Skeletal muscle cell (primary cell): ENCODE measurements around the gene GABARAPL1.
"Not testable (repeated sequence)": the region's sequence is repeated elsewhere in the genome, so short reads cannot be mapped to it uniquely, and the experiment has no call there.

ENCODE experiments used
- DNase-seq: peaks from one replicate; pipeline ENCODE4 v3.0.0-alpha.2; 2010; ENCODE audit warnings: low read depth
- H3K4me3 ChIP-seq: 2 replicates; pipeline ENCODE4 v1.5.1; 2011; ENCODE audit warnings: low read depth, mild to moderate bottlenecking, control low read depth, low read length, moderate library complexity

The GABARAPL1 gene

GRCh38 chr12:10225426-10225825 is 12.7 kb downstream of the GABARAPL1 start:
- not testable (repeated sequence) for DNase-seq, H3K4me3 ChIP-seq

- no peak for DNase-seq
- no peak overlapping the region for H3K4me3 ChIP-seq
Measured at GRCh38 chr12:10226086-10226485, 13.4 kb downstream of the GABARAPL1 start.

- DNase-seq, result no peak
- H3K4me3 ChIP-seq, result no peak overlapping the region
Measured at GRCh38 chr12:10226731-10227130, 14.1 kb downstream of the GABARAPL1 start.

- no peak overlapping the region for H3K4me3 ChIP-seq
- DNase-seq, result no peak
Measured at GRCh38 chr12:10227648-10228047, 15.0 kb downstream of the GABARAPL1 start.

GRCh38 chr12:10234562-10234961 is 21.9 kb downstream of the GABARAPL1 start:
- no peak overlapping the region for H3K4me3 ChIP-seq
- DNase-seq, result no peak

- no peak for DNase-seq
- H3K4me3 ChIP-seq, result no peak overlapping the region
Measured at GRCh38 chr12:10235761-10236631, 23.3 kb downstream of the GABARAPL1 start.

- DNase-seq, result no peak
- H3K4me3 ChIP-seq, result no peak overlapping the region
Measured at GRCh38 chr12:10236720-10237119, 24.0 kb downstream of the GABARAPL1 start.

GRCh38 chr12:10238526-10238925 is 25.8 kb downstream of the GABARAPL1 start:
- no peak for DNase-seq
- H3K4me3 ChIP-seq, result no peak overlapping the region

GRCh38 chr12:10241290-10241689 is 28.6 kb downstream of the GABARAPL1 start:
- no peak for DNase-seq
- H3K4me3 ChIP-seq, result no peak overlapping the region

- H3K4me3 ChIP-seq, result no peak overlapping the region
- no peak for DNase-seq
Measured at GRCh38 chr12:10241727-10242126, 29.1 kb downstream of the GABARAPL1 start.

- DNase-seq, result no peak
- H3K4me3 ChIP-seq, result no peak overlapping the region
Measured at GRCh38 chr12:10242539-10242938, 29.9 kb downstream of the GABARAPL1 start.

- DNase-seq, result no peak
- H3K4me3 ChIP-seq, result no peak overlapping the region
Measured at GRCh38 chr12:10243818-10244520, 31.3 kb downstream of the GABARAPL1 start.

- no peak overlapping the region for H3K4me3 ChIP-seq
- no peak for DNase-seq
Measured at GRCh38 chr12:10247436-10248058, 34.9 kb downstream of the GABARAPL1 start.

- no peak for DNase-seq
- H3K4me3 ChIP-seq, result no peak overlapping the region
Measured at GRCh38 chr12:10249690-10250455, 37.2 kb downstream of the GABARAPL1 start.

GRCh38 chr12:10251669-10252068 is 39.0 kb downstream of the GABARAPL1 start:
- no peak for DNase-seq

GRCh38 chr12:10252201-10252600 is 39.5 kb downstream of the GABARAPL1 start:
- DNase-seq, result no peak
- no peak overlapping the region for H3K4me3 ChIP-seq

More at GRCh38 chr12:10251669-10252068, 39.0 kb downstream of the GABARAPL1 start:
- H3K4me3 ChIP-seq, result no peak overlapping the region

GRCh38 chr12:10256064-10256463 is 43.4 kb downstream of the GABARAPL1 start:
- H3K4me3 ChIP-seq, result no peak overlapping the region
- DNase-seq, result no peak

GRCh38 chr12:10260927-10261326 is 48.2 kb downstream of the GABARAPL1 start:
- DNase-seq, result no peak
- no peak overlapping the region for H3K4me3 ChIP-seq

GRCh38 chr12:10268037-10268436 is 55.4 kb downstream of the GABARAPL1 start:
- H3K4me3 ChIP-seq, result no peak overlapping the region
- DNase-seq, result no peak

GRCh38 chr12:10272467-10272866 is 59.8 kb downstream of the GABARAPL1 start:
- H3K4me3 ChIP-seq, result no peak overlapping the region
- no peak for DNase-seq
